Measurements from ENCODE around the gene TOX4.

GRCh38 chr14:21537090-21537424 lies 60.1 kb downstream of the TOX4 start:
- TF ChIP-seq, protein P1, sequence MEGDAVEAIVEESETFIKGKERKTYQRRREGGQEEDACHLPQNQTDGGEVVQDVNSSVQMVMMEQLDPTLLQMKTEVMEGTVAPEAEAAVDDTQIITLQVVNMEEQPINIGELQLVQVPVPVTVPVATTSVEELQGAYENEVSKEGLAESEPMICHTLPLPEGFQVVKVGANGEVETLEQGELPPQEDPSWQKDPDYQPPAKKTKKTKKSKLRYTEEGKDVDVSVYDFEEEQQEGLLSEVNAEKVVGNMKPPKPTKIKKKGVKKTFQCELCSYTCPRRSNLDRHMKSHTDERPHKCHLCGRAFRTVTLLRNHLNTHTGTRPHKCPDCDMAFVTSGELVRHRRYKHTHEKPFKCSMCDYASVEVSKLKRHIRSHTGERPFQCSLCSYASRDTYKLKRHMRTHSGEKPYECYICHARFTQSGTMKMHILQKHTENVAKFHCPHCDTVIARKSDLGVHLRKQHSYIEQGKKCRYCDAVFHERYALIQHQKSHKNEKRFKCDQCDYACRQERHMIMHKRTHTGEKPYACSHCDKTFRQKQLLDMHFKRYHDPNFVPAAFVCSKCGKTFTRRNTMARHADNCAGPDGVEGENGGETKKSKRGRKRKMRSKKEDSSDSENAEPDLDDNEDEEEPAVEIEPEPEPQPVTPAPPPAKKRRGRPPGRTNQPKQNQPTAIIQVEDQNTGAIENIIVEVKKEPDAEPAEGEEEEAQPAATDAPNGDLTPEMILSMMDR (IDR thresholded peaks at IDR 0.05; ENCODE audit: control extremely low read depth in 1 of 3, insufficient read depth in 1 of 3, low read depth in 1 of 3, low read length in 3 of 3) = no peak
- TF ChIP-seq SIX5 (IDR thresholded peaks at IDR 0.05; ENCODE audit: low read depth, low read length) = no peak
- no peak for TF ChIP-seq HDAC2 (IDR thresholded peaks at IDR 0.05; ENCODE audit: borderline replicate concordance in 1 of 2, low read depth in 2 of 2, low read length in 2 of 2)
- no peak for TF ChIP-seq POLR2AphosphoS5 (IDR thresholded peaks at IDR 0.05; ENCODE audit: low read depth, low read length)
- no peak for TF ChIP-seq RXRA (IDR thresholded peaks at IDR 0.05; ENCODE audit: insufficient read depth, low read depth, low read length)
- TF ChIP-seq EZH2 (IDR thresholded peaks at IDR 0.05; ENCODE audit: low read depth, low read length, severe bottlenecking) = no peak
- TF ChIP-seq SP2 (IDR thresholded peaks at IDR 0.05; ENCODE audit: low read length) = no peak
- no peak for TF ChIP-seq POLR2A (IDR thresholded peaks at IDR 0.05; ENCODE audit: control extremely low read depth in 1 of 2, low read depth in 2 of 2, low read length in 2 of 2)
- TF ChIP-seq, protein P2, sequence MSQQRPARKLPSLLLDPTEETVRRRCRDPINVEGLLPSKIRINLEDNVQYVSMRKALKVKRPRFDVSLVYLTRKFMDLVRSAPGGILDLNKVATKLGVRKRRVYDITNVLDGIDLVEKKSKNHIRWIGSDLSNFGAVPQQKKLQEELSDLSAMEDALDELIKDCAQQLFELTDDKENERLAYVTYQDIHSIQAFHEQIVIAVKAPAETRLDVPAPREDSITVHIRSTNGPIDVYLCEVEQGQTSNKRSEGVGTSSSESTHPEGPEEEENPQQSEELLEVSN (IDR thresholded peaks at IDR 0.05) = no peak
- TF ChIP-seq CHD2 (IDR thresholded peaks at IDR 0.05; ENCODE audit: low read length) = no peak
- no peak for TF ChIP-seq SRF (IDR thresholded peaks at IDR 0.05; ENCODE audit: low read depth, low read length)
- no peak for TF ChIP-seq YY1 (IDR thresholded peaks at IDR 0.05; ENCODE audit: low read depth, low read length)
